Measurements from ENCODE around the gene SLC5A10.

SLC5A10 gene

GRCh38 chr17:18964550-18964949 is 12.6 kb downstream of the SLC5A10 start:
- DNase-seq (ENCODE audit: low read depth): no peak

- no peak for DNase-seq (ENCODE audit: low read depth)
Observed at GRCh38 chr17:18965530-18966236, 13.7 kb downstream of the SLC5A10 start.

DNA sequence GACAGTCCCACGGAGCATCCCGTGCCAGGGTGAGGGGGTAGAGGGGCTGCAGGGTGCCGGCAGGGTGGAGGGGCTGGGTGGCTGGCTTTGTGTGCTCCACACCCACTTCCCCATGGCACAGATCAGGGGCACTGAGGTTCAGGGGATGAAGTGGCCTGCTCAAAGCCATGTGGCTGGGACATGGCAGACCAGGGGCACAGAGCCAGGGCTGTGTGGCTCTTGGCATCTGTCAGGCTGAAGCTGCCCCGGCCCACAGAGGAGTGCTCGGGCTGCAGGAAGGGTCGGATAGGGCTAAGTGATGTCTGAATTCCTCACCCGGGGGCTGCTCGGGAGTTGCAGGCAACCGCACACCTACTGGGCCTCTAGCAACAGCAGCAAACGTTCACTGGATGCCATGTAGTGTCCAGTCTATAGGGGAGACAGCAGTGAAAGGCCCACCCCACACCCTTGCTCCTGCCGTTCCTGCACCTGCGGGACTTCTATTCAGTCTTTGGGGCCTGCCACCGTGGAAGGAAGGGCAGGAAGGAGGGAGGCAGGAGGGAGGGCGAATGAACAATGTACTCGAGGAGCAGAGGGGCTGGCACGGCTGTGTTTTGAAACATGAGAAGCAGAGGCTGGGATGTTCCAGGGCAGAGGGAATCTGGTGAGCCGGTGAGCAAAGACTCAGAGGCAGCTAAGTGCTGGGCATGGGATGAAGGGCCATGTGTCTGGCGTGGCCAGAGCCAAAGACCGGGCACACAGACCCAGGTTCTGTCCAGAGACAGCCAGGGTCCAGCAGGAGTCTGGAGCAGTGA is 15.1 kb downstream of the SLC5A10 start:
- no peak for DNase-seq (ENCODE audit: low read depth)

DNA sequence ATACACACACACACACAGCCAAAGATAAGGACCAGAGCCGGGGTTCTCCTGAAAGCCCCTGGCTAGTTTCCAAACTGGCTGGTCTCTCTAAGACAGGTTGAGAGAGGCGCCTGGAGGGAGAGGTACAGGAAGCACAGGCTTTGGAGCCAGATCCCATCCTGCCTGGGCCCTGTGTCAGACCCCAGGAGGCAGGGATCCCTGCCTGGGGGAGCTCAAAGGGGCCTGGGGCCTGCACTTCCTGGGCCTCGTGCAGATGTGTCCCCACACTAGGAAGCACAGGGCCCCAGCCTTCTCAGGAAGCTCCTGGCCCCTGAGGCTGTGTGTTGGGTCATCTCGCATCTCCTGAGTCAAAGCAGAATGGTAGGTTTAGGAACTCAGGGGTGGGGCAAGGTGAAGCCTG is 16.0 kb downstream of the SLC5A10 start:
- DNase-seq (ENCODE audit: low read depth): no peak

- DNase-seq (ENCODE audit: low read depth): no peak
Observed at GRCh38 chr17:18968345-18968744, 16.4 kb downstream of the SLC5A10 start.

DNA sequence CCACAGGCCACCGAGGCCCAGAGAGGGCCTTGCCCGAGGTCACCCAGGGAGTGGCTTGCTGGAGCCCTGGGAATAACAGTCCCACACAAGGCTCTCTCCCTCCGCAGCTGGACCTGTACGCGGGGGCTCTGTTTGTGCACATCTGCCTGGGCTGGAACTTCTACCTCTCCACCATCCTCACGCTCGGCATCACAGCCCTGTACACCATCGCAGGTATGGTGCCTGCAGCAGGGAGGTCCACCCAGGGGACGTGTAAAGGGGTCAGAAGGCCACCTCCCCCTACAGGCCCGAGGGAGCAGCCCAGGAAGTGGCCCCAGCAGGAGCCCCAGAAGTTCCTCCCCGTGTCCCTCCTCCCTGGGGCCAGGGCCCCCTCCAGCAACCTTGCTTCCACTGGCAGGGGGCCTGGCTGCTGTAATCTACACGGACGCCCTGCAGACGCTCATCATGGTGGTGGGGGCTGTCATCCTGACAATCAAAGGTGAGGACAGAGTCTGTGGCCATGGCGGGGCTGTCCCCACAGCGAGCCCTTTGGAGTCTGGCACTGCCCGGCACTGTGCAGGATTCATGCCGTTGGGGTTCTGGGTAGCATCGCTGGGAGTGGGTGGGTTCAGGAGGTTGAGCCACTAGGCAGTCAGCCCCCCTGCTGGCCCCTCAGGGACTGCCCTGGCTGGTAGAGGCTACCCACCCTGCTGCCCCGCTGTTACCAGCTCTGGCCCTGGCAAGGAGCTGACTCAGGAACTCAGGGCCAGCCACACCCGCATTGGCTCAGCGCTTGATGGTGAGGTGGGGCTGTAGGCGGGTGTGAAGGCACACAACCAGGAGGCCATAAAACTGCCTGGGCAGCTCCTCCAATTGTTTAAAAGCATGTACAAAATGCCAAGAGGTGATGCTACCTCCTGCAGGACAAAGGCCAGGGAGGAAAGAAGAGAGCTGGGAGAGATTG is 17.3 kb downstream of the SLC5A10 start:
- DNase-seq (ENCODE audit: low read depth): no peak

DNA sequence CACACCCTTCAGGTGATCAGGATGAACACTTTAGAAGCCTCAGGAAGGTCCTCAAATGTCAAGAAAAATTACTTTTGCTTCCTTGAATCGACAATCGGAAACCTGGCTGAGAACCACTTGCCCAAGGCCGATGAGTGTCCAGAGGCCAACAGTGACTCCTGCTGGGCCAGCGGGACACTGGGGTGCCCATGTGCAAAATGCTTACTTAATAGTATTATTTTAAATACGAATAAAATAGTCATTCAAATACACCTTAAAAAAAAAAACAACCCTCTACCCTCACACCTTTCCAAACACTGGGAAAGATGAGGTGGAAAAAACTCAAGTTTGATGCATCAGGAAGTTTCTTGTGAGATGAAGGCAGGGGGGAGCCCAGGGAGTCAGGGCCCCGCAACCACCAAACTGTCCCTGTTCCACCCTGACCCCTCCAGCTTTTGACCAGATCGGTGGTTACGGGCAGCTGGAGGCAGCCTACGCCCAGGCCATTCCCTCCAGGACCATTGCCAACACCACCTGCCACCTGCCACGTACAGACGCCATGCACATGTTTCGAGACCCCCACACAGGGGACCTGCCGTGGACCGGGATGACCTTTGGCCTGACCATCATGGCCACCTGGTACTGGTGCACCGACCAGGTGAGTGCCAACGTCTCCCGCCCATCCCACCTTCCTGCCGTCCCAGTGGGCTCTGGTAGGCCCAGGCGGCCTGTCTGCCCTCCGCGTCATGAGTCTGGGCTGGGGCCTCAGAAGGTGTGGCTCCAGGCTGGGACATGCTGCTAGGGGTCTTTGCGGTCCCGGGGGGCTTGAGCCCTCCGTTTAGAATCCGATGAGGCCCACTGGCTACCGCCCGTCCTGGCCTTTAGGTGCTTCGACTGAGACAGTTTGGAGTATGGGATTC is 18.9 kb downstream of the SLC5A10 start:
- no peak for DNase-seq (ENCODE audit: low read depth)

- no peak for DNase-seq (ENCODE audit: low read depth)
Observed at GRCh38 chr17:18971801-18972200, 19.8 kb downstream of the SLC5A10 start.

GRCh38 chr17:18974407-18975149 is 22.6 kb downstream of the SLC5A10 start:
- DNase-seq (ENCODE audit: low read depth): no peak

- no peak for DNase-seq (ENCODE audit: low read depth)
Observed at GRCh38 chr17:18975597-18975996, 23.6 kb downstream of the SLC5A10 start.

- no peak for DNase-seq (ENCODE audit: low read depth)
Observed at GRCh38 chr17:18976201-18976600, 24.2 kb downstream of the SLC5A10 start.

- no peak for DNase-seq (ENCODE audit: low read depth)
Observed at GRCh38 chr17:18977021-18977420, 25.1 kb downstream of the SLC5A10 start.

DNA sequence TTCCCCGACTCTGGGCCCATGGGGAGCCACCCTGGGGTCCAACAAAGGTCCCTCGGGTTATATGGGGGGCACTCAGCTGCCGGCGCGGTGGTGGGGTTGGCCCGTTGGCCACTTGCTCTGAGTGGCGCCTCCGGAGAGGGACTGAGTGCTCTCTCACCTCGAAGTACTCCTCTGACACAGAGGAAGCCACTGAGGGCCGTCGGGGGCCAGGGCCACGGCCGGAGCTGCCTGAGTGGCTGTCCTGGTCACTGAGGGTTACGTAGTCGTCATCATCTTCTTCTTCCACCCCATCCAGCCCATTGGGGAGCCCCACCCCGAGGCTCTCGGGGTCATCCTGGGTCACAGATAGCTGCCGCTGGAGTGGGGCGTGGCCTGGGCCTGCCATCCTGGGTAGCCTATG is 25.7 kb downstream of the SLC5A10 start:
- no peak for DNase-seq (ENCODE audit: low read depth)

DNA sequence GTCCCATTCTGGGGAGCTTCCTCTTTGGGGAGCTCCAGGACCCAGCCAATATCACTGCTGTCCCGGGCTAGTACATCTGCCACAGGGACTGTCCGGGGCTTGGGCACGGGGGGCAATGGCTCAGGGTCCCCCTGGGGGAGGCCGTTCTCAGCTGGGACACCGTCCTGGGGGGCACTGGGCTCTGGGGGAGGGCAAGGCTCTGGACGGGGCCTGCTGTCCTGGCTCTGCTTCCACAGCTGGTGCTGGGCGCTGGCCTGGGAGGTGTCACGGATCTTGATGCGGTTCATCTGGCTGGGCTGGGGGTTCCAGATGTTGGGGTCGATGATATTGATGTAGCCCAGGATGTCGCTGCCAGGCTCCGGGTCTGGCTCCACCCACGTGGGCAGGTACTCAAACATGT is 26.1 kb downstream of the SLC5A10 start:
- no peak for DNase-seq (ENCODE audit: low read depth)

DNA sequence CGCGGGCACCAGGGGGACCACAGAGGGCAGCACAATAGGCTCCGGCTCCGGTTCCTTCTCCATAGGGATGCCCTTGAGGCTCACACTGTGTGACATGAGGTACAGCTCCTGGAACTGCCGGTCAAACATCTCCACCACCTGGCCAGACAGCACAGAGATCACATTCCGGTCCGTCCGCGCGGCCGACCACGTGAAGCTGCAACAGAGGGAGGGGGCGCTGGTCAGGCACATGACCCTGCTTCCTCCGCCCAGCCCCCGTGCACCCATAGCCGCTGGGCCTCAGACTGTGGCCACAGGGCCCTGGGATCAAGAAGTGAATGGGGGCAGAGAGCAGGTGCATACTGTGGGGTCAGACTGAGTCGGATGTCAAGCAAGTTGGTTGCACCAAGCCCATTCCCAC is 26.7 kb downstream of the SLC5A10 start:
- DNase-seq (ENCODE audit: low read depth): no peak

GRCh38 chr17:18980682-18981334 is 28.8 kb downstream of the SLC5A10 start:
- DNase-seq (ENCODE audit: low read depth): no peak

GRCh38 chr17:18981335-18981641 is 29.3 kb downstream of the SLC5A10 start:
- DNase-seq (ENCODE audit: low read depth): no peak

DNA sequence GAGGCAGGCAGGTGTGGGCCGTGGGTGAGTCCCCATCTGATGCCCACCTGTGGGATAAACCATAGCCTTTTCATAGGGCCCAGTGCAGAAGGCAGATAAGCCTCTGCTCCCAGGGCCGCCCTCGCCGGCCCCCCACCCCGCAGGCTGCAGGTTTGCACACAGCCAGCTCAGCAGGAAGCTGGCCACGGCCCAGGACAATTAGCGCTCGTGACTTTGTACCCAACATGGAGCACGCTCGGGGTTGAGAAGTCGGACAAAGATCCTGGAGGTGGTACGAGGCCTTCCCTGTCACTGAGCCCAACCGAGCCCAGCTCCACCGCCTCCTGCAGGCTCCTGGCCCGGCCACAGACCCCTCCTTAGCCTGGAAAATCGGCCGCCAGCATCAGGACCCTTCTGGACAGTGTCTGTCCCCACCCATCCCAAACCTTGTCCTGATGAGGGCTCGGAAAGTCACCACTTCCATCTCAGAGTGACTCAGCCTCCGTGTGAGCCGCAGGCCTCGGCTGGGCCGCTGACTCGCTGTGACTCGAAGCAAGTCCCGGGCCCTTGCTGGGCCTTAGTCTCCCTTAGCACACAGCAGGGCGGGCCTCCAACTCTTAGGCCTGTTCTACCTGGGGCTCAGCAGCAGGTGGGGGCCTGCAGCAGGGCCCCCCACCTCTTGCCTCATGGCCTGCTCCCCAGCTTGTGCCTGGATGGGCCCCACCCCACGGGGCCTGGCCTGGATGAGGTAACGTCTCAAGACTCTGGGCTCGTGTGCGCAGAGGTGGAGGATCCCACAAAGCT is 29.9 kb downstream of the SLC5A10 start:
- DNase-seq (ENCODE audit: low read depth): no peak

DNA sequence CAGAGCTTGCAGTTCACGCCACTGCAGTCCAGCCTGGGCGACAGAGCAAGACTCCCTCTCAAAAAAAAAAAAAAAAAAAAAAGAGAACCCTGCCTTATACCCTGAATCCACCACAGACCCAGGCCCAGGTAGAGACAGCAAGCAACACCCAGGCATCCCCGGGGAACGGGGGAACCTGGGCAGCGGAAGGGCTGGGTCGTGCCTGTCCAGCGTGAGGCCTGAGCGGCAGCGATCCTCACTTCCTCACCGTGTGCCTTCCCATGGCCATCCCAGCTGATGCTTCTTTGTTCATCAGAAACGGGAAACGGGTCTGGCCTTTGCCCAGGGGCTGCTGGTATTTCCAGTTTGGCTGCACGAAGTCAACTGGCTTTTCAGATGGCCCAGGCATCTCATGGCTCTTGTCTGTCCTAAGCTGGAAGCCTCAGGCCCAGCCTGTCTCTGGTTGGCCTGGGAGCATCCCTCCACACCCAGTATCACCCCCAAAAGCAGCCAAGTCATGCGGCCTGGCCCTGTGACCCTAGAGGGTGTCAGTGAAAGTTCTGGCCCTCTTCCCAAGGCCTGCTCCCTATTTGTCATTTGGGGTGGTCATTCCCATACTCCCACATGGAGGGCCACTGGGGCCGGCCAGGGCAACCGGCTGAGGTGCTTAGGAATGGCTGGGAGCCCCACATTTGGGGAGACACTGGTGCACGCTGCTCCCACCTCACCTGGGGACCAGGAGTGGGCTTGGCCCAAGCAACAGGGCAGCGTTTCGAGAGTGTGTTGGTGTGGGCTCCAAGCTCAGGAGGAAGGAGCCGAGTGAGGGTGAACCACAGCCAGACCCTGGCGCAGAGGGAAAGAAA is 32.5 kb downstream of the SLC5A10 start:
- no peak for DNase-seq (ENCODE audit: low read depth)

Data from stimulated activated CD8-positive, alpha-beta memory T cell treated with anti-CD3 and anti-CD28 coated beads, Interleukin-15, amount 100 ng/mL, for 1 hour (primary cell).